Ascending aorta (tissue), 2 donors: Measurements from ENCODE around the gene SORCS2. TPM values are rescaled to one million over a fixed set of nuclear protein-coding genes. Genes with fewer than 3 reads are reported as not detected.

ENCODE experiments used
- DNase-seq, 2 donors: peaks; one replicate each; pipeline ENCODE4 v3.0.0-alpha.2; 2019; ENCODE audit warnings: low spot score in 2 of 2
- H3K27ac ChIP-seq, 2 donors: fragments of 200-600 bp; sonication (generic); one replicate each; pipeline ENCODE4 v1.5.1; 2016 to 2017; ENCODE audit warnings: mild to moderate bottlenecking in 1 of 2
- H3K27me3 ChIP-seq: fragments of 200-600 bp; sonication (generic); one replicate; pipeline ENCODE4 v1.5.1; 2017
- H3K36me3 ChIP-seq, 2 donors: fragments of 200-600 bp; sonication (generic); one replicate each; pipeline ENCODE4 v1.5.1; 2016
- H3K4me1 ChIP-seq, 2 donors: fragments of 200-600 bp; sonication (generic); one replicate each; pipeline ENCODE4 v1.5.1; 2016 to 2017; ENCODE audit warnings: mild to moderate bottlenecking in 1 of 2
- H3K4me3 ChIP-seq, 2 donors: fragments of 200-600 bp; sonication (generic); one replicate each; pipeline ENCODE4 v1.5.1; 2016 to 2017; ENCODE audit warnings: mild to moderate bottlenecking in 1 of 2
- H3K9me3 ChIP-seq, 2 donors: fragments of 200-600 bp; sonication (generic); one replicate each; pipeline ENCODE4 v1.5.1; 2016
- CTCF ChIP-seq, 3 experiments: fragments of 200-600 bp in 2 of 3; fragments of 450-650 bp in 1 of 3; sonication (generic) in 2 of 3; IDR thresholded peaks; one replicate each; pipeline ENCODE4 v1.5.1; 2016 to 2019; ENCODE audit warnings: antibody characterized with exemption in 3 of 3, mild to moderate bottlenecking in 1 of 3, moderate library complexity in 1 of 3
- intact Hi-C: fragments of 100-400 bp; cut with DNase I; formaldehyde crosslinking; loops from one replicate; pipeline ENCODE4 v1.15.1; 2023
- total RNA-seq: library from RNA; depleted of rRNA; stranded (reverse); fragments of >200 nt; gene quantifications from one replicate; pipeline ENCODE4 v1.1.0, GENCODE V29; 2016

SORCS2 gene
- total RNA-seq, 1 donor from 2014 or later = 0.32 TPM

GRCh38 chr4:7756561-7757355 lies 564.4 kb downstream of the SORCS2 start:
- Histone ChIP-seq H3K4me1 (no peaks in the 10 kb centered on the region), H3K27me3 (no peaks in the 10 kb centered on the region), H3K4me3 (no peak overlapping the region), H3K27ac (no peak overlapping the region), H3K36me3 (peaks cover 5 to 7% of the 10 kb centered on the region in 2 donors), H3K9me3 (no peaks in the 10 kb centered on the region)
- intact Hi-C loops = no loop called here
- no peak for DNase-seq
- no peak for TF ChIP-seq CTCF (IDR thresholded peaks at IDR 0.05)

GRCh38 chr4:7757501-7758471 lies 565.4 kb downstream of the SORCS2 start:
- H3K4me1 ChIP-seq = no peaks in the 10 kb centered on the region
- no peak overlapping the region for H3K4me3 ChIP-seq
- H3K36me3 ChIP-seq = peaks cover 7 to 9% of the 10 kb centered on the region in 2 donors
- no peak for TF ChIP-seq CTCF (IDR thresholded peaks at IDR 0.05)
- DNase-seq = no peak
- no peaks in the 10 kb centered on the region for H3K27me3 ChIP-seq
- intact Hi-C loops = no loop called here
- H3K9me3 ChIP-seq = no peaks in the 10 kb centered on the region
- H3K27ac ChIP-seq = no peak overlapping the region

GRCh38 chr4:7758476-7758875 lies 566.1 kb downstream of the SORCS2 start:
- no peak for TF ChIP-seq CTCF (IDR thresholded peaks at IDR 0.05)
- peaks cover 7 to 14% of the 10 kb centered on the region in 2 donors for H3K36me3 ChIP-seq
- H3K4me1 ChIP-seq = no peaks in the 10 kb centered on the region
- no peak overlapping the region for H3K4me3 ChIP-seq
- no peak for DNase-seq
- intact Hi-C loops = no loop called here
- H3K27me3 ChIP-seq = no peaks in the 10 kb centered on the region
- H3K27ac ChIP-seq = no peak overlapping the region
- H3K9me3 ChIP-seq = no peaks in the 10 kb centered on the region

GRCh38 chr4:7759216-7759615 lies 566.9 kb downstream of the SORCS2 start:
- Histone ChIP-seq H3K9me3 (no peaks in the 10 kb centered on the region), H3K4me1 (no peaks in the 10 kb centered on the region), H3K36me3 (peaks cover 7 to 18% of the 10 kb centered on the region in 2 donors), H3K27me3 (no peaks in the 10 kb centered on the region), H3K4me3 (no peak overlapping the region), H3K27ac (no peak overlapping the region)
- no peak for TF ChIP-seq CTCF (IDR thresholded peaks at IDR 0.05)
- intact Hi-C loops = no loop called here
- DNase-seq = no peak

- intact Hi-C loops = loop anchor here (2.0 kb wide), 1 partner anchor 227 kb away; no protein-coding TSS in a partner anchor
- H3K9me3 ChIP-seq = no peaks in the 10 kb centered on the region
- H3K27ac ChIP-seq = no peak overlapping the region
- H3K27me3 ChIP-seq = no peaks in the 10 kb centered on the region
- TF ChIP-seq CTCF (IDR thresholded peaks at IDR 0.05) = no peak
- no peak overlapping the region for H3K4me3 ChIP-seq
- peaks cover 7 to 20% of the 10 kb centered on the region in 2 donors for H3K36me3 ChIP-seq
- H3K4me1 ChIP-seq = no peaks in the 10 kb centered on the region
- DNase-seq = no peak
Measured at GRCh38 chr4:7759635-7760034, 567.3 kb downstream of the SORCS2 start.
